ENCODE data around the gene TRMT1L. TPM values are rescaled to one million over a fixed set of nuclear protein-coding genes. Genes with fewer than 3 reads are reported as not detected.

TRMT1L gene
- total and polyA plus RNA-seq, 10 donors: 7.7 to 35.6 (median 21.4) TPM

DNA sequence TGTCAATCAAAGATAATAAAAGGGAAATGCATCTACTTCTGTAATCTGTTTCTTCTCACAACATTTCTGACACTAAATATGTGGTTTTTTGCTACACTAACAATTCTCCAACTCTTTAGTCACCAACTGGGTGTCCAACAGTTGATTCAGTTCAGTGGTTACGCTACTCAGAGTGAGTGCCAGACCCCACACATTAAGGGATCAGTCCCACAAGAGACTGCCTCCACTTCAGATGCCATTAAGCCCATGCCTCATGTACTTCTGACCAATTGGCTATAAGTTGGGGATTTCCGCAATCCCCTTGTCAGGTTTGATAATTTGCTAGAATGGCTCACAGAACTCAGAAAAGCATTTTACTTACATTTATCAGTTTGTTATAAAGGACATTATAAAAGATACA lies 83.0 kb downstream of the TRMT1L start:
- Histone ChIP-seq H3K9me3 (no peaks in the 10 kb centered on the region), H3K27me3 (replicated peaks in 1 of 7) (no peaks in the 10 kb centered on the region), H3K4me1 (peaks cover 0 to 15% (median 2%) of the 10 kb centered on the region in 6 donors), H3K36me3 (no peaks in the 10 kb centered on the region), H3K27ac (no peak overlapping the region), H3K4me3 (no peak overlapping the region)
- TF ChIP-seq POLR2A (IDR thresholded peaks at IDR 0.05) (no peak), POLR2AphosphoS5 (IDR thresholded peaks at IDR 0.05) (no peak), CTCF (IDR thresholded peaks at IDR 0.05 in 8 of 11, conservative IDR thresholded peaks at IDR 0.05 in 3 of 11) (no peak)
- intact Hi-C loops (cut with DNase I; ENCODE audit: low total_unique reads): no loop called here
- 94 to 100% (median 97%) methylated on average over 2 of the region's 2 CpGs for WGBS, 5 donors
- no peak for DNase-seq

GRCh38 chr1:185070051-185070450 lies 86.7 kb downstream of the TRMT1L start:
- H3K9me3 ChIP-seq: no peaks in the 10 kb centered on the region
- intact Hi-C loops (cut with DNase I; ENCODE audit: low total_unique reads): no loop called here
- peaks cover 0 to 10% (median 0%) of the 10 kb centered on the region in 6 donors for H3K36me3 ChIP-seq
- H3K4me3 ChIP-seq: no peak overlapping the region
- peaks cover 0 to 19% (median 5%) of the 10 kb centered on the region in 6 donors for H3K4me1 ChIP-seq
- TF ChIP-seq POLR2AphosphoS5 (IDR thresholded peaks at IDR 0.05): no peak
- no peak for DNase-seq
- H3K27me3 ChIP-seq (replicated peaks in 1 of 7): no peaks in the 10 kb centered on the region
- no peak overlapping the region for H3K27ac ChIP-seq

GRCh38 chr1:185069202-185069772 lies 87.5 kb downstream of the TRMT1L start:
- no peak for DNase-seq
- Histone ChIP-seq H3K27ac (no peak overlapping the region), H3K4me3 (no peak overlapping the region), H3K4me1 (peaks cover 0 to 19% (median 5%) of the 10 kb centered on the region in 6 donors), H3K9me3 (peaks cover 0 to 5% (median 0%) of the 10 kb centered on the region in 8 donors), H3K27me3 (replicated peaks in 1 of 7) (no peaks in the 10 kb centered on the region), H3K36me3 (peaks cover 0 to 12% (median 0%) of the 10 kb centered on the region in 6 donors)
- intact Hi-C loops (cut with DNase I; ENCODE audit: low total_unique reads): no loop called here
- WGBS, 5 donors: 77 to 95% (median 85%) methylated on average over 4 of the region's 4 CpGs
- TF ChIP-seq CTCF (IDR thresholded peaks at IDR 0.05 in 8 of 11, conservative IDR thresholded peaks at IDR 0.05 in 3 of 11) (no peak), POLR2A (IDR thresholded peaks at IDR 0.05) (no peak), POLR2AphosphoS5 (IDR thresholded peaks at IDR 0.05) (no peak)

DNA sequence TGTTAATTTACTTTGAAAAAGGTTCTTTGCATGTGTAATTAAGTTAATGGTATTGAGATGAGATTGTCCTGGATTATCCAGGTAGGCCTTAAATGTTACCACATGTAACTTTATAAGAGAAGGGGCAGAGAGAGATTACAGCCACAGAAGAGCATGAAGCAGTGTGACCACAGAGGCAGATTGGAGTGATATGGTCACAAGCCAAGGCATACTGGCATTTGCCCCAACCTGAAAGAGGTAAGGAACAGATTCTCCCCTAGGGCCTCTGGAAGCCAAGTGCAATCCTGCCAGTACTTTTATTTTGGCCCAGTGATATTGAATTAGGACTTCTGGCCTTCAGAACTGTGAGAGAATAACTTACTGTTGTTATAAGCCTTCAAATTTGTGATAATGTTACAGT lies 88.4 kb downstream of the TRMT1L start:
- intact Hi-C loops (cut with DNase I; ENCODE audit: low total_unique reads): no loop called here
- Histone ChIP-seq H3K27ac (no peak overlapping the region), H3K9me3 (peaks cover 0 to 5% (median 0%) of the 10 kb centered on the region in 8 donors), H3K27me3 (replicated peaks in 1 of 7) (no peaks in the 10 kb centered on the region), H3K4me3 (no peak overlapping the region), H3K4me1 (peaks cover 0 to 27% (median 8%) of the 10 kb centered on the region in 6 donors), H3K36me3 (peaks cover 0 to 12% (median 0%) of the 10 kb centered on the region in 6 donors)
- no peak for DNase-seq
- TF ChIP-seq CTCF (IDR thresholded peaks at IDR 0.05 in 8 of 11, conservative IDR thresholded peaks at IDR 0.05 in 3 of 11) (no peak), POLR2AphosphoS5 (IDR thresholded peaks at IDR 0.05) (no peak), POLR2A (IDR thresholded peaks at IDR 0.05) (no peak)

Other genes with a start within 250 kb of the TRMT1L start
- gene NIBAN1, start 182.4 kb downstream of the TRMT1L start, total RNA-seq: 100 to 1,000 TPM in 1 of 7 donors, 10 to 100 TPM in 6; 31.2 to 116 (median 46.3) TPM
- 1 to 10 TPM; 2.3 to 7.8 (median 2.5) TPM for gene NIBAN1, start 182.4 kb downstream of the TRMT1L start, polyA plus RNA-seq
- gene RNF2, start 111.4 kb downstream of the TRMT1L start, total RNA-seq: 10 to 100 TPM; 19.2 to 29.7 (median 21.6) TPM
- gene RNF2, start 111.4 kb downstream of the TRMT1L start, polyA plus RNA-seq: 1 to 10 TPM; 5.2 to 6.8 (median 6.7) TPM
- 10 to 100 TPM in 2 of 7 donors, 1 to 10 TPM in 5; 5.9 to 12.8 (median 7.2) TPM for gene SWT1, start 214 bp upstream of the TRMT1L start, total RNA-seq
- gene SWT1, start 214 bp upstream of the TRMT1L start, polyA plus RNA-seq: 1 to 10 TPM; 1.3 to 1.8 (median 1.7) TPM
- 100 to 1,000 TPM in 6 of 7 donors, 10 to 100 TPM in 1; 83.0 to 148 (median 115) TPM for gene IVNS1ABP, start 160.3 kb upstream of the TRMT1L start, total RNA-seq
- gene IVNS1ABP, start 160.3 kb upstream of the TRMT1L start, polyA plus RNA-seq: 10 to 100 TPM; 29.5 to 38.4 (median 31.2) TPM

All from spleen (tissue), 11 donors.